Fibroblast of lung (primary cell): ENCODE results near the gene TBC1D22B.

Experiments used
- EZH2 ChIP-seq: IDR thresholded peaks from 2 replicates; pipeline ENCODE4 v1.5.1; 2012; ENCODE audit warnings: low read length, control low read depth, mild to moderate bottlenecking; ENCODE audit errors: missing control alignments
- TF ChIP-seq, protein P1 (sequence below), 2 donors: IDR thresholded peaks in 1 of 2; conservative IDR thresholded peaks in 1 of 2; 1 replicate in 1 of 2; 2 replicates in 1 of 2; pipeline ENCODE4 v1.5.1; 2011 to 2012; ENCODE audit warnings: low read length in 2 of 2, control low read depth in 1 of 2, inconsistent platforms in 1 of 2, low read depth in 1 of 2, mild to moderate bottlenecking in 1 of 2

DNA sequence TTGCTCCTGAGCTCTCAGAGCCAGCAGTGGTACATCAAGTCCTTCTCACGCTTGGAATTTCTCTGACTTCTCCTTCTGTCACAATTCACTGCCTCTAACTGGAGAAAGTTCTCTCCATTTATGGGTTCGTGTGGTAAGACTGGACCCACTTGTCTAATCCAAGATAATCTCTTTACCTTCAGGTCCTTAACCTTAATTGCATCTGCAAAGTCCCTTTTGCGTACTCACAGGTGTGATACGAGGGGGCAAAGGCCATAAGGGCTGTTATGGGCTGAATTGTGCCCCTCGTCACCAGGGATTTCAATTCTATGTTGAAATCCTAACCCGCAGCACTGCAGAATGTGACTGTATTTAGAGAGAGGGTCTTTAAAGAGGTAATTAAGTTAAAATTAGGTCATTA, 27.5 kb upstream of the TBC1D22B start:
- TF ChIP-seq, protein P1, sequence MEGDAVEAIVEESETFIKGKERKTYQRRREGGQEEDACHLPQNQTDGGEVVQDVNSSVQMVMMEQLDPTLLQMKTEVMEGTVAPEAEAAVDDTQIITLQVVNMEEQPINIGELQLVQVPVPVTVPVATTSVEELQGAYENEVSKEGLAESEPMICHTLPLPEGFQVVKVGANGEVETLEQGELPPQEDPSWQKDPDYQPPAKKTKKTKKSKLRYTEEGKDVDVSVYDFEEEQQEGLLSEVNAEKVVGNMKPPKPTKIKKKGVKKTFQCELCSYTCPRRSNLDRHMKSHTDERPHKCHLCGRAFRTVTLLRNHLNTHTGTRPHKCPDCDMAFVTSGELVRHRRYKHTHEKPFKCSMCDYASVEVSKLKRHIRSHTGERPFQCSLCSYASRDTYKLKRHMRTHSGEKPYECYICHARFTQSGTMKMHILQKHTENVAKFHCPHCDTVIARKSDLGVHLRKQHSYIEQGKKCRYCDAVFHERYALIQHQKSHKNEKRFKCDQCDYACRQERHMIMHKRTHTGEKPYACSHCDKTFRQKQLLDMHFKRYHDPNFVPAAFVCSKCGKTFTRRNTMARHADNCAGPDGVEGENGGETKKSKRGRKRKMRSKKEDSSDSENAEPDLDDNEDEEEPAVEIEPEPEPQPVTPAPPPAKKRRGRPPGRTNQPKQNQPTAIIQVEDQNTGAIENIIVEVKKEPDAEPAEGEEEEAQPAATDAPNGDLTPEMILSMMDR (conservative IDR thresholded peaks at IDR 0.05 in 1 of 2, IDR thresholded peaks at IDR 0.05 in 1 of 2; ENCODE audit: low read depth in 1 of 2, low read length in 2 of 2): no peak
- TF ChIP-seq EZH2: no peak
